HepG2 (cell line): ENCODE measurements around the gene SCAMP3. TPM values are rescaled to one million over a fixed set of nuclear protein-coding genes. Genes with fewer than 3 reads are reported as not detected.

ENCODE experiments used
- ATF2 ChIP-seq: sonication (generic); formaldehyde crosslinking; IDR thresholded peaks from 2 replicates; pipeline ENCODE4 v1.4.0; 2020; ENCODE audit warnings: missing genetic modification reagents
- GABPA ChIP-seq, 2 experiments: IDR thresholded peaks; 2 replicates each; pipeline ENCODE4 v1.6.1; 2011 to 2016; ENCODE audit warnings: low read depth in 2 of 2, low read length in 1 of 2, missing biosample characterization in 1 of 2, missing genetic modification characterization in 1 of 2
- HHEX ChIP-seq: IDR thresholded peaks from 2 replicates; pipeline ENCODE4 v1.6.1; 2016; ENCODE audit warnings: control low read depth
- HMGXB4 ChIP-seq, 2 experiments: sonication (generic) in 1 of 2; formaldehyde crosslinking in 1 of 2; IDR thresholded peaks; 2 replicates each; pipeline versions ENCODE4 v1.4.0 to v1.6.1; 2018 to 2020; ENCODE audit warnings: missing genetic modification reagents in 2 of 2, borderline replicate concordance in 1 of 2, low read depth in 1 of 2, mild to moderate bottlenecking in 1 of 2, missing biosample characterization in 1 of 2
- KLF12 ChIP-seq: sonication (generic); formaldehyde crosslinking; IDR thresholded peaks from 2 replicates; pipeline ENCODE4 v1.4.0; 2020; ENCODE audit warnings: missing genetic modification reagents, borderline replicate concordance
- MEIS2 ChIP-seq: sonication (generic); formaldehyde crosslinking; IDR thresholded peaks from 2 replicates; pipeline ENCODE4 v1.9.0; 2021; ENCODE audit warnings: mild to moderate bottlenecking, missing genetic modification reagents
- PAXIP1 ChIP-seq: sonication (generic); formaldehyde crosslinking; conservative IDR thresholded peaks from 2 replicates; pipeline ENCODE4 v1.4.0; 2020; ENCODE audit warnings: mild to moderate bottlenecking, missing genetic modification reagents, moderate library complexity
- REST ChIP-seq, 2 experiments: IDR thresholded peaks; 2 replicates each; pipeline ENCODE4 v1.6.1; 2011 to 2012; ENCODE audit warnings: low read length in 2 of 2, borderline replicate concordance in 1 of 2, low read depth in 1 of 2, mild to moderate bottlenecking in 1 of 2, moderate library complexity in 1 of 2
- U2AF1 ChIP-seq: fragments of 200-400 bp; formaldehyde crosslinking; optimal IDR thresholded peaks from 2 replicates; pipeline ENCODE3; 2017; ENCODE audit warnings: mild to moderate bottlenecking, low read depth, low read length
- ZBTB25 ChIP-seq: IDR thresholded peaks from 2 replicates; pipeline ENCODE4 v1.6.1; 2018; ENCODE audit warnings: missing genetic modification reagents
- ZNF143 ChIP-seq: sonication (generic); formaldehyde crosslinking; IDR thresholded peaks from 2 replicates; pipeline ENCODE4 v1.4.0; 2020; ENCODE audit warnings: missing genetic modification reagents
- ZNF788 ChIP-seq: sonication (generic); formaldehyde crosslinking; IDR thresholded peaks from 2 replicates; pipeline ENCODE4 v1.5.0; 2020; ENCODE audit warnings: mild to moderate bottlenecking, missing genetic modification reagents, borderline replicate concordance
- polyA plus RNA-seq, 8 experiments: library from polyadenylated mRNA; depleted of rRNA in 3 of 8; stranded (reverse) in 7 of 8; unstranded in 1 of 8; fragments of >200 nt; fragmentation: Illumina TruSeq in 4 of 8; extraction: Trizol in 4 of 8; gene quantifications; 2 replicates each; pipeline versions ENCODE4 v1.2.1 to v1.2.3, GENCODE V29; 2011 to 2016; ENCODE audit warnings: low read depth in 4 of 8, missing spikeins in 1 of 8, mixed read lengths in 1 of 8; ENCODE audit not compliant: insufficient read depth in 1 of 8
- total RNA-seq, 5 experiments: library from RNA; depleted of rRNA; stranded (reverse); fragments of >200 nt; fragmentation: Illumina TruSeq; extraction: Trizol; gene quantifications; 2 replicates each; pipeline ENCODE4 v1.2.3, GENCODE V29; 2016; ENCODE audit warnings: low read depth in 1 of 5

Gene SCAMP3
- total and polyA plus RNA-seq, 2 of the 13 experiments (the other 11 are each of a cell fraction or from before 2014, with no cell fraction given), result 46.8 to 83.3 TPM

- TF ChIP-seq ATF2 (CRISPR knock-in tag) (peak; percentile 58; the same call in 1 of the 2 replicates), ZBTB25 (CRISPR knock-in tag) (0 out of 2 replicates have a peak, but pooled peaks have one; percentile 59), HMGXB4 (CRISPR knock-in tag; IDR thresholded peaks at IDR 0.05; ENCODE audit: borderline replicate concordance in 1 of 2, low read depth in 1 of 2) (peak; percentile 54 to 71; a peak in 1 of 4 replicates), U2AF1 (no peak), ZNF788 (peak; percentile 34; the same call in 1 of the 2 replicates), KLF12 (CRISPR knock-in tag) (0 out of 2 replicates have a peak, but pooled peaks have one; percentile 47), HHEX (no peak), GABPA (IDR thresholded peaks at IDR 0.05; ENCODE audit: low read depth, low read length) (no peak), GABPA (CRISPR knock-in tag; IDR thresholded peaks at IDR 0.05; ENCODE audit: low read depth) (peak; percentile 75), REST (IDR thresholded peaks at IDR 0.05; ENCODE audit: borderline replicate concordance in 1 of 2, low read depth in 1 of 2, low read length in 2 of 2) (no peak), ZNF143 (CRISPR knock-in tag) (peak; percentile 95), PAXIP1 (CRISPR knock-in tag) (0 out of 2 replicates have a peak, but pooled peaks have one; percentile 42), MEIS2 (peak; percentile 75; the same call in 1 of the 2 replicates)
These were observed 6.7 kb downstream of the SCAMP3 start, which contains the start of gene ENTREP3 (continued) for GRCh38 chr1:155255243-155256007.
